GM13977 (cell line): ENCODE results near the gene CHST11.
"Not testable (repeated sequence)": the region's sequence is repeated elsewhere in the genome, so short reads cannot be mapped to it uniquely, and the experiment has no call there.

Source experiments
- DNase-seq: peaks from one replicate; pipeline ENCODE4 v3.0.0; 2012; ENCODE audit warnings: low spot score
- CTCF ChIP-seq: IDR thresholded peaks from 2 replicates; pipeline ENCODE4 v1.5.1; 2012; ENCODE audit warnings: mild to moderate bottlenecking, control low read depth; ENCODE audit not compliant: insufficient read depth; ENCODE audit errors: extremely low read depth, missing control alignments
- in situ Hi-C: fragments of 300-500 bp; cut with MboI; formaldehyde crosslinking; loops from one replicate; pipeline ENCODE4 v1.12.0; 2022; ENCODE audit warnings: low sequenced_read_pairs, low pct_unique_long_range_greater_than_20kb, mixed read lengths, inconsistent platforms; ENCODE audit not compliant: unreplicated experiment

CHST11 gene

GRCh38 chr12:104801427-104801826 is 344.7 kb downstream of the CHST11 start:
- no peak for DNase-seq
- in situ Hi-C loops, result no loop called here
- TF ChIP-seq CTCF, result no peak

GRCh38 chr12:104802208-104802607 is 345.5 kb downstream of the CHST11 start:
- no peak for DNase-seq
- in situ Hi-C loops, result no loop called here
- no peak for TF ChIP-seq CTCF

DNA sequence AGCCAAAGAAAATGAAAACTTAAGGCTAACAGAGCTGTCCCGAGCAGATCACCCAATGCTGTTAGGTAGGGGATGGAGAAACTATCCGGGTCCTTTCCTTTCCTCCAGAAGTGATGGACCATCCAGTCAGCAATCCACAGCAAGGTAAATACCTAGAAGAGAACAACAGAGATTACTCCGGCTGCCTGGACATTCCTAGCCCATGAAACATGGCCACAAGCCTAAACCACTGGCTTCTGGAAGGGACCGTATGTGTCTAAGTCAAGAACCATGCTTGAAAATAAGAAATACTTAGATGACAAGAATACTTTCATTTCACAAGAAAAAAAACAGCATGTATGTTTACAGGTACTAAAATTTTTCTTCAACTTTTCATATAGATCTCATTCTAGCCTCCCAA is 348.4 kb downstream of the CHST11 start:
- in situ Hi-C loops, result no loop called here
- DNase-seq, result no peak
- TF ChIP-seq CTCF, result no peak

- in situ Hi-C loops, DNase-seq: not testable (repeated sequence)
Measured at GRCh38 chr12:104806194-104806593, 349.4 kb downstream of the CHST11 start.

DNA sequence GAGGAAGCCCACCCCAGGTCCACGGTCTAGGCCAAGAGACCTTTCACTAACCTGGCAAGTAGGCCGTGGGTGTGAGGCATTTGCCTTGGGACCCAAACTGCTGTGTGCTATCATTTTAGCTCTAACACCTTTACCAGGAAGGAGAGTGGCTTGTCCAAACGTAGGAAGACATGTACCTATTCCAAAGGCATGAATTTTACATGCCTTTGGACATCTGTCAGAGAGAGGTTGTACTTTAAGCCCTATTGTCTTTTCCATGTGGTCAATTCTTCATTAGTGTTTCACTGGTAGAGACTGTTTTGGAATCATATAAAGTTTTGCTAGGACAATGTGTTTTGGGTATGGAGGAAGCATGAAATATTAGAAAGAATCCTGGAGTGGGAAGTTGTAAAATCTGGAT is 352.5 kb downstream of the CHST11 start:
- no peak for DNase-seq
- in situ Hi-C loops, result no loop called here
- no peak for TF ChIP-seq CTCF

- TF ChIP-seq CTCF, result no peak
- no peak for DNase-seq
- in situ Hi-C loops, result no loop called here
Measured at GRCh38 chr12:104809706-104810385, 353.1 kb downstream of the CHST11 start.
